MM.1S (cell line): ENCODE data around the gene KRTAP26-1.

Experiments
- DNase-seq: peaks from one replicate; pipeline ENCODE4 v3.0.0-alpha.2; 2015
- H2AFZ ChIP-seq: fragments of 300-600 bp; sonication (generic); 2 replicates; pipeline ENCODE4 v1.6.0; 2016; ENCODE audit warnings: antibody characterized with exemption, low read length
- H3F3A ChIP-seq: fragments of 300-600 bp; sonication (generic); 2 replicates; pipeline ENCODE4 v1.6.1; 2016; ENCODE audit warnings: mild to moderate bottlenecking, antibody characterized with exemption, low read length, moderate library complexity, mixed read lengths; ENCODE audit not compliant: insufficient read depth
- H3K27ac ChIP-seq: fragments of 300-600 bp; sonication (generic); 2 replicates; pipeline ENCODE4 v1.5.1; 2016; ENCODE audit warnings: mild to moderate bottlenecking, low read length
- H3K27me3 ChIP-seq: fragments of 300-600 bp; sonication (generic); replicated peaks from 2 replicates; pipeline ENCODE4 v1.6.0; 2016; ENCODE audit warnings: low read length; ENCODE audit not compliant: insufficient read depth
- H3K36me3 ChIP-seq: fragments of 300-600 bp; sonication (generic); replicated peaks from 2 replicates; pipeline ENCODE4 v1.6.1; 2016; ENCODE audit warnings: mild to moderate bottlenecking, low read length, mixed read lengths; ENCODE audit not compliant: insufficient read depth
- H3K4me1 ChIP-seq: fragments of 300-600 bp; sonication (generic); 2 replicates; pipeline ENCODE4 v1.6.1; 2016; ENCODE audit warnings: low read length, mixed read lengths
- H3K4me2 ChIP-seq: fragments of 300-600 bp; sonication (generic); 2 replicates; pipeline ENCODE4 v1.6.0; 2016; ENCODE audit warnings: low read depth, low read length
- H3K4me3 ChIP-seq: fragments of 300-600 bp; sonication (generic); 2 replicates; pipeline ENCODE4 v1.5.1; 2016; ENCODE audit warnings: low read length, mixed read lengths
- H3K79me2 ChIP-seq: fragments of 300-600 bp; sonication (generic); 2 replicates; pipeline ENCODE4 v1.6.1; 2016; ENCODE audit warnings: mixed run types, low read length, mixed read lengths
- H3K9ac ChIP-seq: fragments of 300-600 bp; sonication (generic); 2 replicates; pipeline ENCODE4 v1.6.1; 2016; ENCODE audit warnings: low read length, mixed read lengths
- H3K9me2 ChIP-seq: fragments of 300-600 bp; sonication (generic); replicated peaks from 2 replicates; pipeline ENCODE4 v1.6.1; 2016; ENCODE audit warnings: mild to moderate bottlenecking, low read length, mixed read lengths; ENCODE audit not compliant: insufficient read depth
- H3K9me3 ChIP-seq: fragments of 300-600 bp; sonication (generic); replicated peaks from 2 replicates; pipeline ENCODE4 v1.6.1; 2016; ENCODE audit warnings: mild to moderate bottlenecking, low read length, mixed read lengths; ENCODE audit not compliant: insufficient read depth
- H4K20me1 ChIP-seq: fragments of 300-600 bp; sonication (generic); 2 replicates; pipeline ENCODE4 v1.6.1; 2016; ENCODE audit warnings: mild to moderate bottlenecking, low read length, moderate library complexity, mixed read lengths; ENCODE audit not compliant: insufficient read depth
- EZH2 ChIP-seq: fragments of 300-600 bp; sonication (generic); optimal IDR thresholded peaks from 2 replicates; pipeline ENCODE3; 2017; ENCODE audit warnings: low read depth, mild to moderate bottlenecking, antibody characterized with exemption, low read length, mixed read lengths
- EZH2phosphoT487 ChIP-seq: fragments of 300-600 bp; sonication (generic); IDR thresholded peaks from 2 replicates; pipeline ENCODE4 v1.6.1; 2018; ENCODE audit warnings: antibody characterized with exemption, low read length
- TF ChIP-seq, protein P1 (sequence below): fragments of 300-600 bp; sonication (generic); IDR thresholded peaks from 2 replicates; pipeline ENCODE4 v1.5.1; 2016; ENCODE audit warnings: antibody characterized with exemption, low read length, mixed read lengths

KRTAP26-1 gene

DNA sequence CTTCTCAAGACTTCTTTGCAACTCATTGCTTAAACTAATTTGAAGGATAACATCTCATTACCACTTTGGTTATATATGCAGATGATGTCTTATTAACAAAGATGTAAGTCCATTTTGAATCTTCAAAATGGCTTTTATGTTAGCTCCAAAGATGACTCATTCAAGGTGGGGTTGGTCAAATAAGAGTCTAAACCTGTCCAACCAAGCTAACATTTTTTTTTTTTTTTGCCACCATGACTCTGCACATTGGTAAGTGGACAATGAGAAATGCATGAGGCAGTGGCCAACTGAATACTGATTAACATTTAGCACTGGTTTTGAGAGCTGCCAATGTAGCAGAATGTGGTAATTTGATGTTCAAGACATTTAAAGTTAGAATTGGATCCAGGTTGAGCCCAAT lies 17.7 kb upstream of the KRTAP26-1 start:
- no peaks in the 10 kb centered on the region for H3K27me3 ChIP-seq
- no peaks in the 10 kb centered on the region for H3K79me2 ChIP-seq
- no peaks in the 10 kb centered on the region for H4K20me1 ChIP-seq
- no peaks in the 10 kb centered on the region for H3K9me2 ChIP-seq
- no peaks in the 10 kb centered on the region for H3K9me3 ChIP-seq
- H3K4me2 ChIP-seq: no peak overlapping the region
- DNase-seq: no peak
- no peaks in the 10 kb centered on the region for H3K36me3 ChIP-seq
- TF ChIP-seq, protein P1, sequence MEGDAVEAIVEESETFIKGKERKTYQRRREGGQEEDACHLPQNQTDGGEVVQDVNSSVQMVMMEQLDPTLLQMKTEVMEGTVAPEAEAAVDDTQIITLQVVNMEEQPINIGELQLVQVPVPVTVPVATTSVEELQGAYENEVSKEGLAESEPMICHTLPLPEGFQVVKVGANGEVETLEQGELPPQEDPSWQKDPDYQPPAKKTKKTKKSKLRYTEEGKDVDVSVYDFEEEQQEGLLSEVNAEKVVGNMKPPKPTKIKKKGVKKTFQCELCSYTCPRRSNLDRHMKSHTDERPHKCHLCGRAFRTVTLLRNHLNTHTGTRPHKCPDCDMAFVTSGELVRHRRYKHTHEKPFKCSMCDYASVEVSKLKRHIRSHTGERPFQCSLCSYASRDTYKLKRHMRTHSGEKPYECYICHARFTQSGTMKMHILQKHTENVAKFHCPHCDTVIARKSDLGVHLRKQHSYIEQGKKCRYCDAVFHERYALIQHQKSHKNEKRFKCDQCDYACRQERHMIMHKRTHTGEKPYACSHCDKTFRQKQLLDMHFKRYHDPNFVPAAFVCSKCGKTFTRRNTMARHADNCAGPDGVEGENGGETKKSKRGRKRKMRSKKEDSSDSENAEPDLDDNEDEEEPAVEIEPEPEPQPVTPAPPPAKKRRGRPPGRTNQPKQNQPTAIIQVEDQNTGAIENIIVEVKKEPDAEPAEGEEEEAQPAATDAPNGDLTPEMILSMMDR: no peak
- TF ChIP-seq EZH2 (no peak), EZH2phosphoT487 (no peak)
- H2AFZ ChIP-seq: no peak overlapping the region
- H3K9ac ChIP-seq: no peak overlapping the region
- H3K4me1 ChIP-seq: no peaks in the 10 kb centered on the region
- H3K27ac ChIP-seq: no peak overlapping the region
- no peaks in the 10 kb centered on the region for H3F3A ChIP-seq
- no peak overlapping the region for H3K4me3 ChIP-seq

DNA sequence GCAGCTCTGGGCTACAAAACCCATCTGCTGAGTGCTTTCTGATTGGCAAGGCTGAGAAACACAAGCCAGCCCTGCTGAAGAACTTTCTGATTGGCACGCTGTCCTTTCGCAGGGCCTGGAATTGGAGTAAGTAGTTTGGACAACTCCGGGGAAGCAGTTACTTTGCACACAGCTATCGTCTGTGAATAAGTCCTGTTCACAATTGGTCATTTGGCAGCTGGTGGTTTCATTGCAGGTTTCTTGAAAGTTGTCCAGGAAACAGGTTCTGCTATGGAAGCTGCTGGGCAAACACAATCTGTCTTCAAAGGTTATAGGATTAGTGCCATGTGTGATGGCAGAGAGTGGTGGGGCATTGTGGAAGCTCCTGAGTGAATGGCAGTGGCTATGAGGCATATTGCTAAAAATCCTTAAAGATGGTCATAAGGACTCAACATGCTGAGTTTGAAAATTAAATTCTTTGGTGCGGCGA lies 17.2 kb upstream of the KRTAP26-1 start, which contains the start of gene KRTAP27-1:
Gene KRTAP27-1 (minus strand): TSS at position 419 of the 469 bp plus-strand sequence. CDS start 26 bp downstream, at position 393.
- Histone ChIP-seq H3K9me2 (no peaks in the 10 kb centered on the region), H3F3A (no peaks in the 10 kb centered on the region), H3K4me2 (no peak within 1 kb of the TSS), H2AFZ (no peak within 1 kb of the TSS), H3K27me3 (no peaks in the 10 kb centered on the region), H3K4me3 (no peak within 1 kb of the TSS), H3K9ac (no peak within 1 kb of the TSS), H3K9me3 (no peaks in the 10 kb centered on the region), H3K4me1 (no peaks in the 10 kb centered on the region), H3K36me3 (no peaks in the 10 kb centered on the region), H3K27ac (no peak within 1 kb of the TSS), H4K20me1 (no peaks in the 10 kb centered on the region), H3K79me2 (no peaks in the 10 kb centered on the region)
- no peak for DNase-seq
- TF ChIP-seq EZH2phosphoT487: no peak
- no peak for TF ChIP-seq EZH2
- TF ChIP-seq, protein P1: no peak

DNA sequence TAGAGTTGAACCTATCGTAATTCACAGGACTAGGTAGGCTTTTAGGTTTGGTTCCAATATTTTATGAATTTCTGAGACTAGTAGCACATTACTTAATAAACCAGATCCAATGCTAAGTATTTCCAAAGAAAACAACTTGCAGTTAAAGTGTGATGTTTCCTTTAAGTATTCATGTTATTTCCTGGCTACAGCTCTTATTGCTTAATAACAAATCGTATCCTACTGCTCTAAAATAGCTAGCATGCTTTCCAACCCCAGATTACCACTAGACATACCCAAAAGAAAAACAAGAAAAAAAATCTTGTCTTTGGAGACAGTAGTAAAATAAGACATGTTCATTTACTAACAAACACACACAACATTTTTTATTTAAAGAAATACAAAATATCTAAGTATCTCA lies 16.5 kb upstream of the KRTAP26-1 start:
- no peaks in the 10 kb centered on the region for H3F3A ChIP-seq
- DNase-seq: no peak
- no peaks in the 10 kb centered on the region for H3K79me2 ChIP-seq
- no peak overlapping the region for H3K9ac ChIP-seq
- H3K9me2 ChIP-seq: no peaks in the 10 kb centered on the region
- TF ChIP-seq EZH2phosphoT487 (no peak), EZH2 (no peak)
- TF ChIP-seq, protein P1: no peak
- no peaks in the 10 kb centered on the region for H4K20me1 ChIP-seq
- H3K4me1 ChIP-seq: no peaks in the 10 kb centered on the region
- H3K4me2 ChIP-seq: no peak overlapping the region
- no peak overlapping the region for H3K4me3 ChIP-seq
- no peaks in the 10 kb centered on the region for H3K27me3 ChIP-seq
- no peaks in the 10 kb centered on the region for H3K36me3 ChIP-seq
- H3K9me3 ChIP-seq: no peaks in the 10 kb centered on the region
- no peak overlapping the region for H3K27ac ChIP-seq
- H2AFZ ChIP-seq: no peak overlapping the region
